Measurements from ENCODE around the gene NNAT. TPM values are rescaled to one million over a fixed set of nuclear protein-coding genes. Genes with fewer than 3 reads are reported as not detected.

Gene NNAT
- total and polyA plus RNA-seq, 2 of the 8 experiments (the other 6 are each of a cell fraction or from before 2014, with no cell fraction given): 66.8 to 175 TPM

- Histone ChIP-seq H4K8ac (ENCODE audit: extremely low read depth, insufficient read depth, low read length) (no peak overlapping the region; the same call in 1 of the 2 replicates), H4K5ac (ENCODE audit: insufficient read length, low read depth, low read length) (no peak overlapping the region), H3K79me2 (ENCODE audit: control insufficient read depth in 1 of 2, insufficient read depth in 2 of 2, low read length in 2 of 2) (no peaks in the 10 kb centered on the region), H4K20me1 (replicated peaks in 1 of 2; ENCODE audit: control insufficient read depth in 1 of 2, insufficient read depth in 2 of 2, low read length in 2 of 2) (no peaks in the 10 kb centered on the region), H3K23me2 (ENCODE audit: low read depth, low read length) (no peaks in the 10 kb centered on the region; the same call in 1 of the 2 replicates), H3K4ac (replicated peaks; ENCODE audit: insufficient read length, low read depth, low read length) (no peak overlapping the region), H3K27ac (ENCODE audit: low read depth, low read length) (no peak overlapping the region), H2BK12ac (ENCODE audit: low read depth, low read length) (no peak overlapping the region), H2AFZ (ENCODE audit: low read length) (no peak overlapping the region), H3K4me2 (ENCODE audit: insufficient read depth in 1 of 2, low read depth in 2 of 2, low read length in 2 of 2) (no peak overlapping the region), H3K36me3 (ENCODE audit: control insufficient read depth in 2 of 4, insufficient read depth in 4 of 4, low read length in 3 of 4) (no peaks in the 10 kb centered on the region), H3K18ac (ENCODE audit: extremely low read depth, low read length) (no peak overlapping the region), H3K79me1 (ENCODE audit: low read depth, low read length) (no peaks in the 10 kb centered on the region), H3K56ac (replicated peaks; ENCODE audit: insufficient read length, low read depth, low read length) (no peak overlapping the region), H3K4me1 (replicated peaks in 1 of 4; ENCODE audit: control insufficient read depth in 3 of 4, insufficient read depth in 4 of 4, low read length in 3 of 4) (no peaks in the 10 kb centered on the region), H2BK20ac (ENCODE audit: low read length) (no peak overlapping the region), H2AK5ac (ENCODE audit: low read depth, low read length) (no peak overlapping the region), H3K27me3 (replicated peaks in 1 of 4; ENCODE audit: control insufficient read depth in 3 of 4, extremely low read depth in 1 of 4, insufficient read depth in 3 of 4, low read length in 3 of 4) (no peaks in the 10 kb centered on the region; a peak in 2 of 7 replicates), H4K91ac (replicated peaks; ENCODE audit: insufficient read length, low read length) (no peak overlapping the region), H2BK5ac (ENCODE audit: low read depth, low read length) (no peak overlapping the region), H2BK120ac (replicated peaks; ENCODE audit: low read depth, low read length) (no peak overlapping the region), H3K9me3 (ENCODE audit: insufficient read depth in 2 of 2, low read depth in 1 of 2, low read length in 1 of 2) (no peaks in the 10 kb centered on the region), H3K23ac (ENCODE audit: insufficient read length) (no peak overlapping the region), H3K14ac (ENCODE audit: insufficient read length) (no peak overlapping the region), H3K4me3 (ENCODE audit: extremely low read depth in 1 of 4, insufficient read depth in 2 of 4, low read depth in 3 of 4, low read length in 4 of 4) (no peak overlapping the region), H2BK15ac (ENCODE audit: low read length) (no peak overlapping the region), H3K9ac (replicated peaks in 1 of 4; ENCODE audit: extremely low read depth in 1 of 4, low read depth in 3 of 4, low read length in 3 of 4) (no peak overlapping the region)
- ChIA-PET CTCF (ENCODE audit: partially characterized antibody) (interaction anchor here (0.6 to 4.4 kb wide), 12 partner anchors 8 to 225 kb away, joined by 3 to 26 read pairs (median 3); no protein-coding TSS in a partner anchor), POLR2A (ENCODE audit: partially characterized antibody) (interaction anchor here (1.4 to 12.4 kb wide), 3 partner anchors 11 to 51 kb away, joined by 3 to 106 read pairs (median 13); no protein-coding TSS in a partner anchor)
- TF ChIP-seq CREB1 (IDR thresholded peaks at IDR 0.05) (no peak), RXRA (IDR thresholded peaks at IDR 0.05; ENCODE audit: insufficient read depth, low read depth, low read length) (no peak), JUN (IDR thresholded peaks at IDR 0.05; ENCODE audit: low read depth, low read length) (no peak), E2F6 (IDR thresholded peaks at IDR 0.05) (no peak), KDM5A (IDR thresholded peaks at IDR 0.05; ENCODE audit: low read length) (no peak), RFX5 (IDR thresholded peaks at IDR 0.05; ENCODE audit: borderline replicate concordance, low read depth, low read length) (no peak), MAX (IDR thresholded peaks at IDR 0.05) (no peak), ZNF274 (IDR thresholded peaks at IDR 0.05; ENCODE audit: borderline replicate concordance, extremely low read depth, low read length) (no peak), POLR2AphosphoS5 (IDR thresholded peaks at IDR 0.05; ENCODE audit: low read depth, low read length) (no peak), TBP (IDR thresholded peaks at IDR 0.05; ENCODE audit: low read depth, low read length) (no peak), CEBPB (IDR thresholded peaks at IDR 0.05; ENCODE audit: low read depth, low read length) (no peak), EGR1 (IDR thresholded peaks at IDR 0.05; ENCODE audit: borderline replicate concordance, low read depth, low read length) (no peak)
- WGBS, 2 experiments (ENCODE audit: extremely low coverage in 1 of 2, insufficient coverage in 1 of 2, insufficient read length in 1 of 2, insufficient replicate concordance in 2 of 2, low coverage in 1 of 2, low lambda C conversion rate in 2 of 2, missing lambda C conversion rate in 1 of 2): 91% methylated on average over 5 of the region's 5 CpGs; no CpG with 5 or more reads in 1 of the 2 experiments
- FAIRE-seq (no peak), DNase-seq (ENCODE audit: low read depth in 1 of 2, low spot score in 2 of 2) (no peak)
Observed at GRCh38 chr20:37494796-37495195, 26.3 kb upstream of the NNAT start.
